K562 (cell line): ENCODE measurements around the gene MAP3K19. TPM values are rescaled to one million over a fixed set of nuclear protein-coding genes. Genes with fewer than 3 reads are reported as not detected.
A peak's percentile ranks its signal among the peaks of the same experiment; 100 is the strongest.

ENCODE experiments used
- CCAR2 ChIP-seq: fragments of 200-400 bp; formaldehyde crosslinking; IDR thresholded peaks from 2 replicates; pipeline ENCODE4 v1.6.1; 2017; ENCODE audit warnings: mild to moderate bottlenecking, low read depth, low read length
- HDAC1 ChIP-seq, 2 experiments: fragments of 450-650 bp; IDR thresholded peaks; 2 replicates each; pipeline ENCODE4 v1.6.1; 2016 to 2017; ENCODE audit warnings: inconsistent platforms in 1 of 2, mild to moderate bottlenecking in 1 of 2, moderate library complexity in 1 of 2
- KDM5B ChIP-seq: fragments of 200-600 bp; sonication (generic); IDR thresholded peaks from 2 replicates; pipeline ENCODE4 v1.6.1; 2012; ENCODE audit warnings: low read depth, mild to moderate bottlenecking, moderate library complexity, low read length, control low read depth, inconsistent platforms; ENCODE audit not compliant: insufficient replicate concordance
- RHOXF2B ChIP-seq: fragments of 250-450 bp; sonication (Bioruptor Pico); conservative IDR thresholded peaks from 2 replicates; pipeline ENCODE4 v1.5.1; 2021
- RUNX1 ChIP-seq: sonication (generic); IDR thresholded peaks from 2 replicates; pipeline ENCODE4 v1.6.1; 2016; ENCODE audit warnings: antibody characterized with exemption, low read depth
- SAP30 ChIP-seq: fragments of 200-600 bp; sonication (generic); IDR thresholded peaks from 2 replicates; pipeline ENCODE4 v1.6.1; 2012; ENCODE audit warnings: borderline replicate concordance, low read depth, mild to moderate bottlenecking, moderate library complexity, low read length, control low read depth, inconsistent platforms; ENCODE audit not compliant: insufficient read depth, poor library complexity, severe bottlenecking
- SOX6 ChIP-seq: fragments of 450-650 bp; IDR thresholded peaks from 2 replicates; pipeline ENCODE4 v1.6.1; 2014; ENCODE audit warnings: mild to moderate bottlenecking
- SP2 ChIP-seq: IDR thresholded peaks from 2 replicates; pipeline ENCODE4 v1.6.1; 2011; ENCODE audit warnings: mild to moderate bottlenecking, low read depth, low read length, moderate library complexity; ENCODE audit not compliant: poor library complexity, severe bottlenecking; ENCODE audit errors: extremely low read depth
- TAL1 ChIP-seq: fragments of 450-650 bp; IDR thresholded peaks from 2 replicates; pipeline ENCODE4 v1.6.1; 2016; ENCODE audit warnings: mild to moderate bottlenecking
- TCF3 ChIP-seq: sonication (generic); formaldehyde crosslinking; IDR thresholded peaks from 2 replicates; pipeline ENCODE4 v1.4.0; 2020; ENCODE audit warnings: mild to moderate bottlenecking, missing genetic modification reagents
- YBX1 ChIP-seq: fragments of 450-650 bp; IDR thresholded peaks from 2 replicates; pipeline ENCODE4 v1.7.1; 2016; ENCODE audit warnings: mild to moderate bottlenecking
- ZNF324 ChIP-seq: fragments of 250-450 bp; sonication (Bioruptor Pico); IDR thresholded peaks from 2 replicates; pipeline ENCODE4 v1.4.0; 2020; ENCODE audit warnings: mild to moderate bottlenecking
- polyA plus RNA-seq, 8 experiments: library from polyadenylated mRNA; depleted of rRNA in 4 of 8; stranded (reverse) in 5 of 8; unstranded in 3 of 8; fragments of >200 nt; fragmentation: Nextera tagmentation in 2 of 8; fragmentation: Illumina TruSeq in 1 of 8; extraction: Ambion mirVana in 2 of 8; extraction: Trizol in 1 of 8; gene quantifications; 2 replicates each; pipeline versions ENCODE4 v1.2.1 to v1.2.3, GENCODE V29; 2011 to 2014; ENCODE audit warnings: inconsistent platforms in 1 of 8, missing spikeins in 1 of 8
- total RNA-seq, 7 experiments: library from RNA; depleted of rRNA in 6 of 7; stranded (reverse); fragments of >200 nt in 6 of 7; fragmentation: Illumina TruSeq in 2 of 7; extraction: Trizol in 2 of 7; gene quantifications; 2 replicates each; pipeline versions ENCODE4 v1.2.1 to v1.2.3, GENCODE V29; 2011 to 2021; ENCODE audit warnings: low replicate concordance in 1 of 7
- TF ChIP-seq, protein P1 (sequence below): sonication (generic); formaldehyde crosslinking; IDR thresholded peaks from 2 replicates; pipeline ENCODE4 v1.8.1; 2023; ENCODE audit warnings: mild to moderate bottlenecking, missing genetic modification reagents
- TF ChIP-seq, protein P2 (sequence below): fragments of 250-450 bp; sonication (Bioruptor Pico); IDR thresholded peaks from 2 replicates; pipeline ENCODE4 v1.8.0; 2021; ENCODE audit warnings: borderline replicate concordance, mild to moderate bottlenecking, moderate library complexity; ENCODE audit not compliant: poor library complexity, severe bottlenecking
- TF ChIP-seq, protein P3 (sequence below): fragments of 450-650 bp; formaldehyde crosslinking; IDR thresholded peaks from 2 replicates; pipeline ENCODE4 v1.4.0; 2020; ENCODE audit warnings: mild to moderate bottlenecking, mixed read lengths
- TF ChIP-seq, protein P4 (sequence below): sonication (generic); formaldehyde crosslinking; IDR thresholded peaks from 2 replicates; pipeline ENCODE4 v1.8.0; 2023; ENCODE audit warnings: mild to moderate bottlenecking, missing genetic modification reagents
- TF ChIP-seq, protein P5 (sequence below): fragments of 450-650 bp; formaldehyde crosslinking; IDR thresholded peaks from 2 replicates; pipeline ENCODE4 v1.4.0; 2020; ENCODE audit warnings: mild to moderate bottlenecking, moderate library complexity

The MAP3K19 gene
- total and polyA plus RNA-seq, 9 of the 15 experiments (the other 6 are each of a cell fraction or from before 2014, with no cell fraction given): 0.29 TPM; not detected in 8

DNA sequence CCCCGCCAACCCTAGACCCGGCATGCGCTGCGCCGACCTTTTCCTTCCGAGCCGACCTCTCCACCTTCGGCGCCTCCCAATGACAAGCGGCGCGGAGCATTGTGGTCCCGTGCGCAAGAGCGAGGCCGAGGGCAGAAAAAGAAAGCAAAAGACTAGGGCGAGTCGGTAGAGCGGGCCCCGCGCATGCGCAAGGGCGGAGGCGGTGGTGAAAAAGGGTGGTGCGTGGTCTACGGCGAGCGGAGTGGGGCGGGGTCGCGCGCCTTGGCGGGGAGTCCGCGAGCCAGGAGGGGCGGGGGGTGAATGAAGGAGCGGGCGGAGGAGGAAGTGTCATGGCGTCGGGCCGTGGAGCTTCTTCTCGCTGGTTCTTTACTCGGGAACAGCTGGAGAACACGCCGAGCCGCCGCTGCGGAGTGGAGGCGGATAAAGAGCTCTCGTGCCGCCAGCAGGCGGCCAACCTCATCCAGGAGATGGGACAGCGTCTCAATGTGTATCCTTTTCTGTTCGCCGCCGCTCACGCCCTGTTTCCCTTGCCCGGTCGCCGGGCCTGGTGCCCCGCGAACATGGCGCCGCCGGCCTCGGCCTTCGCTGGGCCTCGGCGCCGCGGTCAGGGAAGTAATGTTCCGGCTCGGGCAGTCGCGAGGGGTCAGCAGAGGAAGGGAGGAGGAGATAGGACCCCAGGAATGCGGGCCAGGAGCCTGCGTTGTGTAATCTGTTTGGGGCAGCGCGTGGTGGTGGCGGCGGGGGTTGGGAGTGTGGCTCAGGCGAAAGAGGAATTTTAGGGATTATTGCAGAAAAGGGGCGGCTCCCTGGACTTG lies 128.5 kb downstream of the MAP3K19 start, which contains the start of gene CCNT2 (continued):
- TF ChIP-seq, protein P1, sequence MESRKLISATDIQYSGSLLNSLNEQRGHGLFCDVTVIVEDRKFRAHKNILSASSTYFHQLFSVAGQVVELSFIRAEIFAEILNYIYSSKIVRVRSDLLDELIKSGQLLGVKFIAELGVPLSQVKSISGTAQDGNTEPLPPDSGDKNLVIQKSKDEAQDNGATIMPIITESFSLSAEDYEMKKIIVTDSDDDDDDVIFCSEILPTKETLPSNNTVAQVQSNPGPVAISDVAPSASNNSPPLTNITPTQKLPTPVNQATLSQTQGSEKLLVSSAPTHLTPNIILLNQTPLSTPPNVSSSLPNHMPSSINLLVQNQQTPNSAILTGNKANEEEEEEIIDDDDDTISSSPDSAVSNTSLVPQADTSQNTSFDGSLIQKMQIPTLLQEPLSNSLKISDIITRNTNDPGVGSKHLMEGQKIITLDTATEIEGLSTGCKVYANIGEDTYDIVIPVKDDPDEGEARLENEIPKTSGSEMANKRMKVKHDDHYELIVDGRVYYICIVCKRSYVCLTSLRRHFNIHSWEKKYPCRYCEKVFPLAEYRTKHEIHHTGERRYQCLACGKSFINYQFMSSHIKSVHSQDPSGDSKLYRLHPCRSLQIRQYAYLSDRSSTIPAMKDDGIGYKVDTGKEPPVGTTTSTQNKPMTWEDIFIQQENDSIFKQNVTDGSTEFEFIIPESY (CRISPR knock-in tag): 0 out of 2 replicates have a peak, but pooled peaks have one; percentile 9
- TF ChIP-seq, protein P2, sequence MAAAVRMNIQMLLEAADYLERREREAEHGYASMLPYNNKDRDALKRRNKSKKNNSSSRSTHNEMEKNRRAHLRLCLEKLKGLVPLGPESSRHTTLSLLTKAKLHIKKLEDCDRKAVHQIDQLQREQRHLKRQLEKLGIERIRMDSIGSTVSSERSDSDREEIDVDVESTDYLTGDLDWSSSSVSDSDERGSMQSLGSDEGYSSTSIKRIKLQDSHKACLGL (CRISPR knock-in tag): no peak
- no peak for TF ChIP-seq CCAR2
- 0 out of 2 replicates have a peak, but pooled peaks have one; percentile 10 for TF ChIP-seq RUNX1
- peak in 1 of 2 experiments; percentile 64; a peak in 2 of 4 replicates for TF ChIP-seq HDAC1 (IDR thresholded peaks at IDR 0.05)
- peak; percentile 65 for TF ChIP-seq KDM5B
- peak; percentile 84 for TF ChIP-seq SAP30
- TF ChIP-seq YBX1: no peak
- no peak for TF ChIP-seq TCF3 (CRISPR knock-in tag)
- no peak for TF ChIP-seq SOX6
- TF ChIP-seq, protein P3, sequence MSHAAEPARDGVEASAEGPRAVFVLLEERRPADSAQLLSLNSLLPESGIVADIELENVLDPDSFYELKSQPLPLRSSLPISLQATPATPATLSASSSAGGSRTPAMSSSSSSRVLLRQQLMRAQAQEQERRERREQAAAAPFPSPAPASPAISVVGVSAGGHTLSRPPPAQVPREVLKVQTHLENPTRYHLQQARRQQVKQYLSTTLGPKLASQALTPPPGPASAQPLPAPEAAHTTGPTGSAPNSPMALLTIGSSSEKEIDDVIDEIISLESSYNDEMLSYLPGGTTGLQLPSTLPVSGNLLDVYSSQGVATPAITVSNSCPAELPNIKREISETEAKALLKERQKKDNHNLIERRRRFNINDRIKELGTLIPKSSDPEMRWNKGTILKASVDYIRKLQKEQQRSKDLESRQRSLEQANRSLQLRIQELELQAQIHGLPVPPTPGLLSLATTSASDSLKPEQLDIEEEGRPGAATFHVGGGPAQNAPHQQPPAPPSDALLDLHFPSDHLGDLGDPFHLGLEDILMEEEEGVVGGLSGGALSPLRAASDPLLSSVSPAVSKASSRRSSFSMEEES (CRISPR knock-in tag): no peak
- no peak for TF ChIP-seq RHOXF2B
- TF ChIP-seq, protein P4, sequence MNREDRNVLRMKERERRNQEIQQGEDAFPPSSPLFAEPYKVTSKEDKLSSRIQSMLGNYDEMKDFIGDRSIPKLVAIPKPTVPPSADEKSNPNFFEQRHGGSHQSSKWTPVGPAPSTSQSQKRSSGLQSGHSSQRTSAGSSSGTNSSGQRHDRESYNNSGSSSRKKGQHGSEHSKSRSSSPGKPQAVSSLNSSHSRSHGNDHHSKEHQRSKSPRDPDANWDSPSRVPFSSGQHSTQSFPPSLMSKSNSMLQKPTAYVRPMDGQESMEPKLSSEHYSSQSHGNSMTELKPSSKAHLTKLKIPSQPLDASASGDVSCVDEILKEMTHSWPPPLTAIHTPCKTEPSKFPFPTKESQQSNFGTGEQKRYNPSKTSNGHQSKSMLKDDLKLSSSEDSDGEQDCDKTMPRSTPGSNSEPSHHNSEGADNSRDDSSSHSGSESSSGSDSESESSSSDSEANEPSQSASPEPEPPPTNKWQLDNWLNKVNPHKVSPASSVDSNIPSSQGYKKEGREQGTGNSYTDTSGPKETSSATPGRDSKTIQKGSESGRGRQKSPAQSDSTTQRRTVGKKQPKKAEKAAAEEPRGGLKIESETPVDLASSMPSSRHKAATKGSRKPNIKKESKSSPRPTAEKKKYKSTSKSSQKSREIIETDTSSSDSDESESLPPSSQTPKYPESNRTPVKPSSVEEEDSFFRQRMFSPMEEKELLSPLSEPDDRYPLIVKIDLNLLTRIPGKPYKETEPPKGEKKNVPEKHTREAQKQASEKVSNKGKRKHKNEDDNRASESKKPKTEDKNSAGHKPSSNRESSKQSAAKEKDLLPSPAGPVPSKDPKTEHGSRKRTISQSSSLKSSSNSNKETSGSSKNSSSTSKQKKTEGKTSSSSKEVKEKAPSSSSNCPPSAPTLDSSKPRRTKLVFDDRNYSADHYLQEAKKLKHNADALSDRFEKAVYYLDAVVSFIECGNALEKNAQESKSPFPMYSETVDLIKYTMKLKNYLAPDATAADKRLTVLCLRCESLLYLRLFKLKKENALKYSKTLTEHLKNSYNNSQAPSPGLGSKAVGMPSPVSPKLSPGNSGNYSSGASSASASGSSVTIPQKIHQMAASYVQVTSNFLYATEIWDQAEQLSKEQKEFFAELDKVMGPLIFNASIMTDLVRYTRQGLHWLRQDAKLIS: no peak
- TF ChIP-seq, protein P5, sequence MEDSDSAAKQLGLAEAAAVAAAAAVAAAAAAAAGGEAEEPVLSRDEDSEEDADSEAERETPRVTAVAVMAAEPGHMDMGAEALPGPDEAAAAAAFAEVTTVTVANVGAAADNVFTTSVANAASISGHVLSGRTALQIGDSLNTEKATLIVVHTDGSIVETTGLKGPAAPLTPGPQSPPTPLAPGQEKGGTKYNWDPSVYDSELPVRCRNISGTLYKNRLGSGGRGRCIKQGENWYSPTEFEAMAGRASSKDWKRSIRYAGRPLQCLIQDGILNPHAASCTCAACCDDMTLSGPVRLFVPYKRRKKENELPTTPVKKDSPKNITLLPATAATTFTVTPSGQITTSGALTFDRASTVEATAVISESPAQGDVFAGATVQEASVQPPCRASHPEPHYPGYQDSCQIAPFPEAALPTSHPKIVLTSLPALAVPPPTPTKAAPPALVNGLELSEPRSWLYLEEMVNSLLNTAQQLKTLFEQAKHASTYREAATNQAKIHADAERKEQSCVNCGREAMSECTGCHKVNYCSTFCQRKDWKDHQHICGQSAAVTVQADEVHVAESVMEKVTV (CRISPR knock-in tag): no peak
- TF ChIP-seq TAL1: no peak
- TF ChIP-seq SP2: no peak
- TF ChIP-seq ZNF324 (CRISPR knock-in tag): no peak
